GM21619 (cell line): ENCODE measurements around the gene CSDE1.
A peak's percentile ranks its signal among the peaks of the same experiment; 100 is the strongest.

ENCODE experiments used
- ATAC-seq: cut with Tn5 transposase; IDR thresholded peaks from one replicate; pipeline ENCODE4 v1.9.1; 2021; ENCODE audit not compliant: unreplicated experiment

Gene CSDE1

GRCh38 chr1:114703242-114703641, 54.5 kb downstream of the CSDE1 start:
- no peak for ATAC-seq

- no peak for ATAC-seq
Measured at GRCh38 chr1:114702737-114703136, 55.0 kb downstream of the CSDE1 start.

- no peak for ATAC-seq
Measured at GRCh38 chr1:114701931-114702330, 55.9 kb downstream of the CSDE1 start.

GRCh38 chr1:114700036-114700600, 57.7 kb downstream of the CSDE1 start:
- ATAC-seq: no peak

GRCh38 chr1:114696810-114697209, 61.0 kb downstream of the CSDE1 start:
- ATAC-seq: no peak

DNA sequence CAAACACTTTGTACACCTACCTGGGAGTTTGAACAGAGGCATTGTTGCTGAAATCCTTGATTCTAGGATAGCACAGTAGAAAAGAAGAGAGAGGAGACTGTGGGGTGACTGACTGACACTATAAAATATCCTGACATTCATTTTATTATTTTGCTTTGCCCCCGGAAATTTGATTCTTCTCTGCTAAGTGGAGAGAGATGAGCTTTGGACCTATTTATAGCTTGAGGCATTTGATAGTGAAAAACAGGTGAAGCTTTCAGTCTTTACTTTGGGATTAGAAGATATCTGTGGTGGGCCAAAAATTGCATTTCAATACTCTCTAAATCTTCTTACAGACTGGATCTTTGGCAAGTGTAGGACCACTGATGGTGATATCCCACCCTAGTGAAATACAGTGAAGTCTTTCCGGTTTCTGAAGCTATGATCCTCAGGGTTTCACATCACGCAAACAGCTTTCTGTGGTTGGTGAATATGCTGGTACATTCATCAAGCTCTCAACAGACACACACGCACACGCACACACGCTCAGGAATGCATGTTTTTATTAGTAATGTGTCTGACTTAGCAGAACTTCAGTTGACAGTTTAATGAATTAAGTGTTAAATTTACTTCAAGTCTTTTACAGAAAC, 62.2 kb downstream of the CSDE1 start, which contains the start of gene AMPD1:
TSS of gene AMPD1 (minus strand) at position 117 of the 629 bp plus-strand sequence. CDS start at position 42, 75 bp downstream.
- ATAC-seq: no peak

DNA sequence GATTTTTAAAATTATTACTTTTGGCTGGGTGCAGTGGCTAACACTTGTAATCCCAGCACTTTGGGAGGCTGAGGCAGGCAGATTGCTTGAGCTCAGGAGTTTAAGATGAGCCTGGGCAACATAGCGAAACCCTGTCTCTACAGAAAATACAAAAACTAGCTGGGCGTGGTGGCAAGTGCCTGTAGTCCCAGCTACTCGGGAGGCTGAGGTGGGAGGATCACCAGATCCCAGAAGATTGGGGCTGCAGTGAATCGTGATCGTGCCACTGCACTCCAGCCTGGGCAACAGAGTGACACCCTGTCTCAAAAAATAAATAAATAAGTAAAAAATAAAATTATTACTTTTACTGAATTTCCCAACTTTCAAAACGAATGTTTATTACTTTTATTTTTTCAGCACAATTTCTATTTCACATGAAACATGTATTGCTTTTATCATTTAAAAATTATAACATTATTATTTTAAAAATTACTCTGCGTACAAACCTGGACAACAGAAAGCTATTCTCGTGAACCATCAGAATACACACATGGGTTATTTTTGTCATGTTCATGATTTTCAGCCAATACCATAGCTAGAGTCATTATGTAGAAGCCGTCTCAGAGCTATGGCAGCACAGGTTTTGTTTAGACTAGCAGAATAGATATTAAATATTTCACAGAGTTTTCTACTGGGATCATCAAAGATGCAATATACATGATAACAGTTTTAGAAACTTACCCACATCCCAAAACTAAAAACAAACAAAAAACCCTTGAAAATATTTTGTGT, 63.1 kb downstream of the CSDE1 start:
- ATAC-seq: no peak

DNA sequence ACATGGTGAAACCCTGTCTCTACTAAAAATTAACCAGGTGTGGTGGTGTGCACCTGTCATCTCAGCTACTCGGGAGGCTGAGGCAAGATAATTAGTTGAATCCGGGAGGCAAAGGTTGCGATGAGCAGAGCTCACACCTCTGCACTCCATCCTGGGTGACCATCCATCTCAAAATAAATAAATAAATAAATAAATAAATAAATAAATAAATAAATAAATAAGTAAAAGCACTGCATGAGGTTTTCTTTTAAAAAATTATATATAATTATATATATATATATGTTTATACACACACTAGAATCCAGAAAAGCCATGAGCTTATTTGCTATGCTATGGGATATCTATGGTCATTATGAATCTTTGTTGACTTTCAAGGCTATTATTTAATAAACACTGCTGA, 64.8 kb downstream of the CSDE1 start:
- no peak for ATAC-seq

DNA sequence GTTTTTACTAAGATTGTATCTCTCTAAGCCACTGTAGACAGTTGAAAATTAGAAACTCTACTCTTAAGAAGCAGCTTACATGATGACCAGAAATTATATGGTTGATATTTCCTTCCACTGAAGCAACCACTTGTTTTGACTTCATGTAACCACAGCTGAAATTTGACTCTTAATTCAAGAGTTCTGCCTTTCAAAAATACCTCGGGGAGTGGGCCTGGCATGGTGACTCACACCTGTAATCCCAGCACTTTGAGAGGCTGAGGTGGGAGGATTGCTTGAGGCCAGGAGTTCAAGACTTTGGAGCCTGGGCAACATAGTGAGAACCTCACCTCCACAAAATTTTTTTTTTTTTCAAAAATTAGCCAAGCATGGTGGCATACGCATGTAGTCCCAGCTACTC, 66.7 kb downstream of the CSDE1 start:
- ATAC-seq: no peak

- ATAC-seq: no peak
Measured at GRCh38 chr1:114690148-114690547, 67.6 kb downstream of the CSDE1 start.

GRCh38 chr1:114688526-114688925, 69.3 kb downstream of the CSDE1 start:
- no peak for ATAC-seq

DNA sequence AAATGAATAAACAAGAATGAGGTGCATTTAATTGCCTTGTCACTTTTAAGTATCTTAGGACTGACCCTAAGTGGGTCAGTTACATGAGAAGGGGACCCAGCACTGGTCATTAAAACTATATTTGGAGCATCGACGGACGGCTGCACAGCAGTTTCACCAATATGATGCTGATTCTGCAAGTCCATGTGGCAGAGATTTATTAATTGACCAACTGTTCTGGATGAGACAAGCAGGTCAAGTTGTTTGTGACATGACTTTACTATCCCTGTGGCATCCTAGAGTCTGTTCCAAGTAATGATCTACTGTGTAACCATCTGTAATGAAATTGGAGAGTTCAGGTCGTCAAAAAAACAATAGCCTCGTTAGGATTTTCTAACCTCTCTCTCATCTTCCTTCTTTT, 71.9 kb downstream of the CSDE1 start:
- no peak for ATAC-seq

GRCh38 chr1:114677691-114678090, 80.1 kb downstream of the CSDE1 start:
- ATAC-seq: no peak

GRCh38 chr1:114676115-114676514, 81.7 kb downstream of the CSDE1 start:
- no peak for ATAC-seq

- no peak for ATAC-seq
Measured at GRCh38 chr1:114671939-114672275, 85.9 kb downstream of the CSDE1 start.

DNA sequence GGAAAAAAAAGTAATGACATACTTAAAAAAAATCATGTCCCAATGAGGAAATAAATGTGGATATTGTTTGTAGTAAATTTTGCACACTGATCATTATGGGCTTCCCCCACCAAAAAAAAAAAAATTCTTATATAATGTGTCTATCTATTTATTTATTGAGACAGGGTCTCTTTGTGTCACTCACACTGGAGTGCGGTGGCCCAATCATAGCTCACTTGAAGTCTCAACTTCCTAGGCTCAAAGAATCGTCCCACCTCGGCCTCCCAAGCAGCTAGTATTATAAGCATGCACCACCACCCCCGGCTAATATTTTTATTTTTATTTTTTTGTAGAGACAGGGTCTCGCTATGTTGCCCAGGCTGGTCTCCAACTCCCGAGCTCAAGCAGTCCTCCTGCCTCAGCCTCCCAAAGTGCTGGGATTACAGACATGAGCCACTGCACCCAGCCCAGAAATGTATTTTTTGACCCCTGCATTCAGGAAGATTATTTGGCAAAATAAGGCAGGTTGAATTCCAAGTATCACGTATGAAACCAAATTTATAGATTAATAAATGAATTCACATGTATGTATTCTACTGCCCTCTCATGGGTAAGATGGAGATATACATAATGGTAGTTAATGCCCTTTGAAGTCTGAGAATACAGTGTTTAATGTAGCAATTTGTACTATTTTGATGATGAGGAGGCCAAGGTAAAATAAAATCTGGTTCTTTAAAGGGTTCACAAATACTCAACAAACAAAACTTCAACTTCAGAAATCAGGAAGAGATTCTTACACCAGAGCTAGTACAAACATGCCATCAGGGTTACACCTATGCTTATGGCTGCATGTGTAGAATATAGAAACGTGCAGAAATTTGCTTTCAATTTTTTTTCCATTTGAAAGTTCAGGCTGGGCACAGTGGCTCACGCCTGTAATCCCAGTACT, 86.5 kb downstream of the CSDE1 start:
- ATAC-seq: no peak

DNA sequence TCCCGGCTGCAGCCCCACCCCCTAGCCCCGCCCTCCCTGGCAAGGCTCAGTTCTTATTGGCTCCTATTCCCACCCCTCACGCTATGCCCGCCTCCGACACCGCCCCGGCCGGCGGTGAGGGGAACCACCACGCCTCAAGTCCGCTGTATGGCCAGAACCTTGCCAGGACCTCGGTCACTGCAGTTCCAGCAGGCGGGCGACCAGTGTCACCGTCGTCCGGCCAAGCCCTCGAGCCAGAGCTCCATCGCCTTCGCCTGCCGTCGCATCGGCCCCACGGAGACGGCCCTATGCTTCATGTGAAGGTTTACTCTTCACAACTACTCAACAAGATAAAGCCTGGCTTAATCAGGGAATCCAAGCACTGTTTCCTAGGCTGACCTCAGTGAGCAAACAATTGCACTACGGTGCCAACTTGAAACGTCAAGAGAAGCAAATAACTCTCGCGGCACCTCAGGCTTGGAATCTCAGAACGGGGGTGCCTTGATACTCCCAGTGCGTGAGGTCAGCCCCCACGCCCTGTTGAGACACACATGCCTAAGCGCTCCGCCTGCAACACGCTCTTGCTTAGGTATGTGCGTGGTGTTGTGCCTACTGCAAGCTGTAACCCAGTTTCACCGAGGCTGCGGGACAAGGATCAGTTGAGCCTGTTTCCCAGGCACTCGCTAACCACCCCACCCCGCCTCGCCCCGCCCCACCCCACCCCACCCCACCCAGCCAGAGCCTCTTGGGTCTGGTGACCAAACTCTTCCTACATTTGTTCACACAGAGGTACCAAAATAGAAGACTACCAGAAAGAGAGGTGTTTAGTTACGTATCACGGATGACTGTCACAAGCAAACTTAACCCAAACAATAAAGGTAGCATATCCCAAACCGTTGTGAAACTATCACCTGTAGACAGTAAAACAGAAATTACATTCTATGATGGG, 87.4 kb downstream of the CSDE1 start:
- peak; percentile 99 for ATAC-seq

- peak; percentile 59 for ATAC-seq
Measured at GRCh38 chr1:114669562-114670082, 88.2 kb downstream of the CSDE1 start, which contains the start of gene DENND2C. Gene DENND2C, minus strand, starts transcription at chr1:114670049. Its CDS starts 44,065 bp downstream, at chr1:114625984.

GRCh38 chr1:114668784-114669561, 88.8 kb downstream of the CSDE1 start:
- ATAC-seq: no peak
